Activated CD4-positive, alpha-beta T cell treated with anti-CD3 and anti-CD28 coated beads for 48 hours (primary cell): ENCODE data around the gene FBXW8.
"Not testable (repeated sequence)": the region's sequence is repeated elsewhere in the genome, so short reads cannot be mapped to it uniquely, and the experiment has no call there.

Experiments used
- DNase-seq: peaks from one replicate; pipeline ENCODE4 v3.0.0-alpha.2; 2020

The FBXW8 gene

GRCh38 chr12:117042171-117042842 is 131.6 kb downstream of the FBXW8 start:
- DNase-seq: no peak

- no peak for DNase-seq
Observed at GRCh38 chr12:117042862-117043261, 132.1 kb downstream of the FBXW8 start.

GRCh38 chr12:117044311-117044710 is 133.6 kb downstream of the FBXW8 start:
- DNase-seq: no peak

GRCh38 chr12:117044790-117045159 is 134.0 kb downstream of the FBXW8 start:
- DNase-seq: no peak

GRCh38 chr12:117045160-117046010 is 134.6 kb downstream of the FBXW8 start:
- DNase-seq: no peak

GRCh38 chr12:117046011-117046369 is 135.2 kb downstream of the FBXW8 start:
- no peak for DNase-seq

- no peak for DNase-seq
Observed at GRCh38 chr12:117046425-117046824, 135.7 kb downstream of the FBXW8 start.

GRCh38 chr12:117046861-117047530 is 136.2 kb downstream of the FBXW8 start:
- DNase-seq: no peak

- no peak for DNase-seq
Observed at GRCh38 chr12:117047810-117048584, 137.2 kb downstream of the FBXW8 start.

- no peak for DNase-seq
Observed at GRCh38 chr12:117048585-117048904, 137.8 kb downstream of the FBXW8 start.

- no peak for DNase-seq
Observed at GRCh38 chr12:117049295-117049694, 138.5 kb downstream of the FBXW8 start.

GRCh38 chr12:117050060-117050459 is 139.3 kb downstream of the FBXW8 start:
- no peak for DNase-seq

- no peak for DNase-seq
Observed at GRCh38 chr12:117051380-117051779, 140.6 kb downstream of the FBXW8 start.

GRCh38 chr12:117052386-117053049 is 141.8 kb downstream of the FBXW8 start:
- no peak for DNase-seq

GRCh38 chr12:117053050-117053400 is 142.3 kb downstream of the FBXW8 start:
- no peak for DNase-seq

GRCh38 chr12:117053597-117054201 is 142.9 kb downstream of the FBXW8 start:
- no peak for DNase-seq

- no peak for DNase-seq
Observed at GRCh38 chr12:117054279-117054678, 143.5 kb downstream of the FBXW8 start.

GRCh38 chr12:117057626-117058025 is 146.9 kb downstream of the FBXW8 start:
- DNase-seq: not testable (repeated sequence)

- no peak for DNase-seq
Observed at GRCh38 chr12:117058442-117059072, 147.8 kb downstream of the FBXW8 start.

GRCh38 chr12:117059156-117059555 is 148.4 kb downstream of the FBXW8 start:
- DNase-seq: no peak

- no peak for DNase-seq
Observed at GRCh38 chr12:117060246-117060928, 149.6 kb downstream of the FBXW8 start.
